Lower lobe of right lung (tissue), 2 donors: ENCODE measurements around the gene SEMA3B. TPM values are rescaled to one million over a fixed set of nuclear protein-coding genes. Genes with fewer than 3 reads are reported as not detected.

ENCODE experiments used
- ATAC-seq, 2 donors: fragments of 200-7000 bp; cut with Tn5 transposase; one replicate each; pipeline ENCODE4 v1.9.1; 2020 to 2022; ENCODE audit warnings: mild to moderate bottlenecking in 2 of 2, moderate library complexity in 2 of 2
- DNase-seq: peaks from one replicate; pipeline ENCODE4 v3.0.0-alpha.2; 2020
- H3K27ac ChIP-seq: fragments of 200-600 bp; one replicate; pipeline ENCODE4 v1.8.0; 2022
- H3K27me3 ChIP-seq: fragments of 200-600 bp; one replicate; pipeline ENCODE4 v1.8.0; 2022; ENCODE audit warnings: low read depth
- H3K36me3 ChIP-seq: fragments of 200-600 bp; one replicate; pipeline ENCODE4 v1.8.0; 2022; ENCODE audit warnings: mild to moderate bottlenecking
- H3K4me1 ChIP-seq: fragments of 200-600 bp; one replicate; pipeline ENCODE4 v1.8.0; 2022
- H3K4me3 ChIP-seq: fragments of 200-600 bp; one replicate; pipeline ENCODE4 v1.8.0; 2022; ENCODE audit warnings: mild to moderate bottlenecking
- H3K9me3 ChIP-seq: fragments of 200-600 bp; one replicate; pipeline ENCODE4 v1.8.0; 2022
- CTCF ChIP-seq: fragments of 200-600 bp; IDR thresholded peaks from one replicate; pipeline ENCODE4 v1.8.0; 2022; ENCODE audit warnings: antibody characterized with exemption, mild to moderate bottlenecking
- intact Hi-C: fragments of 100-400 bp; cut with DNase I; formaldehyde crosslinking; loops from one replicate; pipeline ENCODE4 v1.11.0; 2022
- microRNA-seq: library from miRNA; unstranded; fragments of <30 nt; microRNA quantifications from one replicate; pipeline ENCODE4 v1.2.0, GENCODE V29; 2020; ENCODE audit warnings: borderline number of aligned reads
- total RNA-seq: library from RNA; stranded (reverse); fragmentation: NEBNext Ultra II Directional; extraction: Animal tissue kit (Norgen Biotek cat#: 25700); gene quantifications from one replicate; pipeline ENCODE4 v1.2.1, GENCODE V29; 2021
- donor health status: DM: no; HTN: yes; CAD: no; lungs with severe emphysema.

The SEMA3B gene
- total RNA-seq, 1 donor from 2014 or later: 77.6 TPM

GRCh38 chr3:50325497-50326181, 56.7 kb downstream of the SEMA3B start:
- no peak for DNase-seq
- Histone ChIP-seq H3K9me3 (no peaks in the 10 kb centered on the region), H3K4me3 (no peak overlapping the region), H3K4me1 (peaks cover 64% of the 10 kb centered on the region), H3K27me3 (no peaks in the 10 kb centered on the region), H3K27ac (peak overlapping the region; percentile 98), H3K36me3 (peaks cover 31% of the 10 kb centered on the region)
- ATAC-seq: no peak
- intact Hi-C loops: no loop called here
- TF ChIP-seq CTCF: no peak

GRCh38 chr3:50326182-50326541, 57.2 kb downstream of the SEMA3B start:
- intact Hi-C loops: no loop called here
- Histone ChIP-seq H3K27me3 (no peaks in the 10 kb centered on the region), H3K36me3 (peaks cover 36% of the 10 kb centered on the region), H3K27ac (no peak overlapping the region), H3K4me1 (peaks cover 63% of the 10 kb centered on the region), H3K9me3 (no peaks in the 10 kb centered on the region), H3K4me3 (no peak overlapping the region)
- DNase-seq (no peak), ATAC-seq (no peak)
- TF ChIP-seq CTCF: no peak

- intact Hi-C loops: no loop called here
- TF ChIP-seq CTCF: no peak
- H3K9me3 ChIP-seq: no peaks in the 10 kb centered on the region
- H3K36me3 ChIP-seq: peaks cover 45% of the 10 kb centered on the region
- H3K4me1 ChIP-seq: peaks cover 59% of the 10 kb centered on the region
- DNase-seq (no peak), ATAC-seq (no peak)
- H3K4me3 ChIP-seq: peak overlapping the region; percentile 97
- peak overlapping the region; percentile 89 for H3K27ac ChIP-seq
- no peaks in the 10 kb centered on the region for H3K27me3 ChIP-seq
Observed at GRCh38 chr3:50327129-50327528, 58.2 kb downstream of the SEMA3B start.

Small RNAs within 50 kb of the gene (microRNA-seq; reads per million reads assigned to microRNA genes)
- gene MIR5787: not detected

Other genes starting within 250 kb of the SEMA3B start
- 153 TPM for gene RBM5, start 180.2 kb upstream of the SEMA3B start, total RNA-seq
- 44.7 TPM for gene SEMA3F, start 113.8 kb upstream of the SEMA3B start, total RNA-seq
- not detected for gene GNAT1, start 77.5 kb upstream of the SEMA3B start, total RNA-seq
- gene SLC38A3, start 63.9 kb upstream of the SEMA3B start, total RNA-seq: not detected
- 372 TPM for gene GNAI2, start 32.9 kb upstream of the SEMA3B start, total RNA-seq
- not detected for gene LSMEM2, start 9.9 kb downstream of the SEMA3B start, total RNA-seq
- 66.9 TPM for gene IFRD2, start 23.3 kb downstream of the SEMA3B start, total RNA-seq
- gene HYAL3, start 30.3 kb downstream of the SEMA3B start, total RNA-seq: 4.0 TPM
- 9.3 TPM for gene NAA80, start 30.3 kb downstream of the SEMA3B start, total RNA-seq
- gene HYAL1, start 34.4 kb downstream of the SEMA3B start, total RNA-seq: 58.2 TPM
- gene HYAL2, start 53.6 kb downstream of the SEMA3B start, total RNA-seq: 155 TPM
- gene TUSC2, start 59.1 kb downstream of the SEMA3B start, total RNA-seq: 29.4 TPM
- gene RASSF1, start 71.7 kb downstream of the SEMA3B start, total RNA-seq: 39.5 TPM
- 32.8 TPM for gene ZMYND10, start 76.6 kb downstream of the SEMA3B start, total RNA-seq
- gene NPRL2, start 81.6 kb downstream of the SEMA3B start, total RNA-seq: 17.7 TPM
- gene CYB561D2, start 81.7 kb downstream of the SEMA3B start, total RNA-seq: 21.7 TPM
- gene TMEM115, start 90.4 kb downstream of the SEMA3B start, total RNA-seq: 37.5 TPM
- gene CACNA2D2, start 234.5 kb downstream of the SEMA3B start, total RNA-seq: 105 TPM